HCT116 (cell line): ENCODE results near the gene OPRL1.

Experiments
- EGR1 ChIP-seq: IDR thresholded peaks from 2 replicates; pipeline ENCODE4 v1.6.1; 2012; ENCODE audit warnings: low read depth
- EZH2 ChIP-seq: fragments of 200-600 bp; sonication (generic); IDR thresholded peaks from 2 replicates; pipeline ENCODE4 v1.6.1; 2017; ENCODE audit warnings: antibody characterized with exemption, mixed run types
- EZH2phosphoT487 ChIP-seq: fragments of 200-600 bp; IDR thresholded peaks from 2 replicates; pipeline ENCODE4 v1.6.1; 2018; ENCODE audit warnings: antibody characterized with exemption, borderline replicate concordance
- FOSL1 ChIP-seq: IDR thresholded peaks from 2 replicates; pipeline ENCODE4 v1.6.1; 2012; ENCODE audit warnings: low read depth
- POLR2A ChIP-seq: IDR thresholded peaks from 2 replicates; pipeline ENCODE4 v1.7.0; 2011; ENCODE audit warnings: borderline replicate concordance; ENCODE audit not compliant: insufficient read depth, insufficient read length; ENCODE audit errors: extremely low read depth
- RAD21 ChIP-seq: IDR thresholded peaks from 2 replicates; pipeline ENCODE4 v1.6.1; 2012; ENCODE audit warnings: low read depth, mild to moderate bottlenecking
- SIN3A ChIP-seq: IDR thresholded peaks from 2 replicates; pipeline ENCODE4 v1.6.1; 2012; ENCODE audit warnings: low read depth
- ZNF274 ChIP-seq: fragments of 200-500 bp; sonication (Bioruptor generic); IDR thresholded peaks from 2 replicates; pipeline ENCODE4 v1.6.1; 2014; ENCODE audit warnings: mild to moderate bottlenecking, low read depth, low read length, inconsistent platforms
- TF ChIP-seq, protein P1 (sequence below), 3 experiments: fragments of 200-600 bp in 1 of 3; sonication (generic) in 1 of 3; IDR thresholded peaks in 2 of 3; conservative IDR thresholded peaks in 1 of 3; 2 replicates each; pipeline ENCODE4 v1.5.1; 2012 to 2017; ENCODE audit warnings: low read depth in 2 of 3, low read length in 2 of 3, antibody characterized with exemption in 1 of 3, borderline replicate concordance in 1 of 3, control low read depth in 1 of 3, mild to moderate bottlenecking in 1 of 3, mixed read lengths in 1 of 3, mixed run types in 1 of 3, moderate library complexity in 1 of 3; ENCODE audit not compliant: insufficient read depth in 1 of 3
- TF ChIP-seq, protein P2 (sequence below): IDR thresholded peaks from 2 replicates; pipeline ENCODE4 v1.6.1; 2012
- TF ChIP-seq, protein P3 (sequence below): IDR thresholded peaks from 2 replicates; pipeline ENCODE4 v1.6.1; 2012; ENCODE audit warnings: low read depth

DNA sequence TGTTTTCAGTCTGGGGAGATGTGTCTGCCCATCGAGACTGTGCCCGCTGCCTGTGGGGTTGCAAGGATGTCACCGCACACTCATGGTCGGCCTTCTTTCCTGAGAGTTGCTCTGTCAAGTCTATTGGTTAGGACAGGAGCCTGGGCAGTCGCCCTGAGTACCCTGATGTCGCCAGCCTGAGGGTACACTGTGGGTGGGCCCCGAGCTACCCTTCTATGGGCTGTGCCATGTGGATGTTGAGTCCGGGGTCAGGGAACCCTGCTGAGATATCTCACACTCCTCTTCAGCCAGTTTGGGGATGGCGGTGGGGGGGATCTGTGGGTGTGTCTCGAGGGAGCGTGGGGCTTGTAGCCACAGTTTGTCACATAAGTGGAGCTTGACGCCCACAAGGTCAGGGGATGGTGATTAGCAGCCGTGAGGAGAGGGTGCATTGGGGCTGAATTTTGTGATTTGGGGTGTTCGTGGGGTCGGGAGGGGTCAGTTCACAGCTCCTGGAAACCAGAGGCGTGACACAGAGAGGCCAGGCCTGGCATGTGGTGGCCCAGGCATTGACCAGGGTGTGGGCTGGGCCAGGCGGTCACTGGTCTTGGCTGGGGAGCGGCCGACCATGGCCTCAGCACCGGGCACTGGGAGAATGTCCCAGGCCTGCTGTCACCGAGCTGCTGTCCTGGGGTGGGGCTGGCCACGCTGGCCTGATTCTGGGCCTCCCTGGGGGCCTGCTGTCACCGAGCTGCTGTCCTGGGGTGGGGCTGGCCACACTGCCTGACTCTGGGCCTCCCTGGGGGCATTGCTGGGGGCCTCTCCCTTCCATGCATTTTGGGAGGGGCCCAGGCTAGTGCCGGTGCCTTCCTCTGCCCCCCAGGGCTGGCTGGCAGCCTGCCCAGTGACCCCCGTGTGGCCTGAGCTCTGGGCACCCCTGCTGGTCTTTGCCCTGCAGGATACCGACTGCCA is 29.1 kb downstream of the OPRL1 start:
- no peak for TF ChIP-seq ZNF274
- TF ChIP-seq, protein P1, sequence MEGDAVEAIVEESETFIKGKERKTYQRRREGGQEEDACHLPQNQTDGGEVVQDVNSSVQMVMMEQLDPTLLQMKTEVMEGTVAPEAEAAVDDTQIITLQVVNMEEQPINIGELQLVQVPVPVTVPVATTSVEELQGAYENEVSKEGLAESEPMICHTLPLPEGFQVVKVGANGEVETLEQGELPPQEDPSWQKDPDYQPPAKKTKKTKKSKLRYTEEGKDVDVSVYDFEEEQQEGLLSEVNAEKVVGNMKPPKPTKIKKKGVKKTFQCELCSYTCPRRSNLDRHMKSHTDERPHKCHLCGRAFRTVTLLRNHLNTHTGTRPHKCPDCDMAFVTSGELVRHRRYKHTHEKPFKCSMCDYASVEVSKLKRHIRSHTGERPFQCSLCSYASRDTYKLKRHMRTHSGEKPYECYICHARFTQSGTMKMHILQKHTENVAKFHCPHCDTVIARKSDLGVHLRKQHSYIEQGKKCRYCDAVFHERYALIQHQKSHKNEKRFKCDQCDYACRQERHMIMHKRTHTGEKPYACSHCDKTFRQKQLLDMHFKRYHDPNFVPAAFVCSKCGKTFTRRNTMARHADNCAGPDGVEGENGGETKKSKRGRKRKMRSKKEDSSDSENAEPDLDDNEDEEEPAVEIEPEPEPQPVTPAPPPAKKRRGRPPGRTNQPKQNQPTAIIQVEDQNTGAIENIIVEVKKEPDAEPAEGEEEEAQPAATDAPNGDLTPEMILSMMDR (IDR thresholded peaks at IDR 0.05 in 2 of 3, conservative IDR thresholded peaks at IDR 0.05 in 1 of 3; ENCODE audit: borderline replicate concordance in 1 of 3, insufficient read depth in 1 of 3, low read depth in 2 of 3, low read length in 2 of 3) = no peak
- TF ChIP-seq, protein P2, sequence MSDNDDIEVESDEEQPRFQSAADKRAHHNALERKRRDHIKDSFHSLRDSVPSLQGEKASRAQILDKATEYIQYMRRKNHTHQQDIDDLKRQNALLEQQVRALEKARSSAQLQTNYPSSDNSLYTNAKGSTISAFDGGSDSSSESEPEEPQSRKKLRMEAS = no peak
- TF ChIP-seq SIN3A = no peak
- TF ChIP-seq, protein P3, sequence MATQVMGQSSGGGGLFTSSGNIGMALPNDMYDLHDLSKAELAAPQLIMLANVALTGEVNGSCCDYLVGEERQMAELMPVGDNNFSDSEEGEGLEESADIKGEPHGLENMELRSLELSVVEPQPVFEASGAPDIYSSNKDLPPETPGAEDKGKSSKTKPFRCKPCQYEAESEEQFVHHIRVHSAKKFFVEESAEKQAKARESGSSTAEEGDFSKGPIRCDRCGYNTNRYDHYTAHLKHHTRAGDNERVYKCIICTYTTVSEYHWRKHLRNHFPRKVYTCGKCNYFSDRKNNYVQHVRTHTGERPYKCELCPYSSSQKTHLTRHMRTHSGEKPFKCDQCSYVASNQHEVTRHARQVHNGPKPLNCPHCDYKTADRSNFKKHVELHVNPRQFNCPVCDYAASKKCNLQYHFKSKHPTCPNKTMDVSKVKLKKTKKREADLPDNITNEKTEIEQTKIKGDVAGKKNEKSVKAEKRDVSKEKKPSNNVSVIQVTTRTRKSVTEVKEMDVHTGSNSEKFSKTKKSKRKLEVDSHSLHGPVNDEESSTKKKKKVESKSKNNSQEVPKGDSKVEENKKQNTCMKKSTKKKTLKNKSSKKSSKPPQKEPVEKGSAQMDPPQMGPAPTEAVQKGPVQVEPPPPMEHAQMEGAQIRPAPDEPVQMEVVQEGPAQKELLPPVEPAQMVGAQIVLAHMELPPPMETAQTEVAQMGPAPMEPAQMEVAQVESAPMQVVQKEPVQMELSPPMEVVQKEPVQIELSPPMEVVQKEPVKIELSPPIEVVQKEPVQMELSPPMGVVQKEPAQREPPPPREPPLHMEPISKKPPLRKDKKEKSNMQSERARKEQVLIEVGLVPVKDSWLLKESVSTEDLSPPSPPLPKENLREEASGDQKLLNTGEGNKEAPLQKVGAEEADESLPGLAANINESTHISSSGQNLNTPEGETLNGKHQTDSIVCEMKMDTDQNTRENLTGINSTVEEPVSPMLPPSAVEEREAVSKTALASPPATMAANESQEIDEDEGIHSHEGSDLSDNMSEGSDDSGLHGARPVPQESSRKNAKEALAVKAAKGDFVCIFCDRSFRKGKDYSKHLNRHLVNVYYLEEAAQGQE = no peak
- TF ChIP-seq RAD21 = no peak
- TF ChIP-seq EZH2 = no peak
- TF ChIP-seq EGR1 = no peak
- TF ChIP-seq EZH2phosphoT487 = no peak
- no peak for TF ChIP-seq POLR2A
- no peak for TF ChIP-seq FOSL1
